Activated T-cell treated with anti-CD3 and anti-CD28 coated beads for 1 hour (primary cell): Measurements from ENCODE around the gene CHP1.
"Not testable (repeated sequence)": the region's sequence is repeated elsewhere in the genome, so short reads cannot be mapped to it uniquely, and the experiment has no call there.

Source experiments
- DNase-seq: peaks from one replicate; pipeline ENCODE4 v3.0.0-alpha.2; 2020; ENCODE audit warnings: low read depth

Gene CHP1

GRCh38 chr15:41256577-41257038 lies 25.5 kb downstream of the CHP1 start:
- DNase-seq = no peak

GRCh38 chr15:41258750-41259471 lies 27.8 kb downstream of the CHP1 start:
- no peak for DNase-seq

GRCh38 chr15:41259546-41260189 lies 28.6 kb downstream of the CHP1 start:
- DNase-seq = no peak

GRCh38 chr15:41260924-41261323 lies 29.9 kb downstream of the CHP1 start:
- DNase-seq = not testable (repeated sequence)

- no peak for DNase-seq
Measured at GRCh38 chr15:41262571-41262970, 31.5 kb downstream of the CHP1 start.

- DNase-seq = no peak
Measured at GRCh38 chr15:41263891-41264351, 32.9 kb downstream of the CHP1 start.

GRCh38 chr15:41269887-41270286 lies 38.8 kb downstream of the CHP1 start:
- no peak for DNase-seq

- no peak for DNase-seq
Measured at GRCh38 chr15:41276831-41277230, 45.8 kb downstream of the CHP1 start.

- no peak for DNase-seq
Measured at GRCh38 chr15:41278319-41278718, 47.3 kb downstream of the CHP1 start.

- DNase-seq = no peak
Measured at GRCh38 chr15:41279535-41280283, 48.6 kb downstream of the CHP1 start.

- no peak for DNase-seq
Measured at GRCh38 chr15:41281236-41281635, 50.2 kb downstream of the CHP1 start.

- not testable (repeated sequence) for DNase-seq
Measured at GRCh38 chr15:41282436-41282835, 51.4 kb downstream of the CHP1 start.

- not testable (repeated sequence) for DNase-seq
Measured at GRCh38 chr15:41282980-41283652, 52.0 kb downstream of the CHP1 start.

- peak; percentile 97 for DNase-seq
Measured at GRCh38 chr15:41283653-41284426, 52.8 kb downstream of the CHP1 start.

GRCh38 chr15:41284427-41285177 lies 53.5 kb downstream of the CHP1 start:
- no peak for DNase-seq

- DNase-seq = no peak
Measured at GRCh38 chr15:41285285-41285684, 54.2 kb downstream of the CHP1 start.

- DNase-seq = no peak
Measured at GRCh38 chr15:41286665-41287333, 55.7 kb downstream of the CHP1 start.

GRCh38 chr15:41288464-41288863 lies 57.4 kb downstream of the CHP1 start:
- DNase-seq = no peak

- no peak for DNase-seq
Measured at GRCh38 chr15:41289953-41290352, 58.9 kb downstream of the CHP1 start.

- DNase-seq = no peak
Measured at GRCh38 chr15:41291065-41291631, 60.1 kb downstream of the CHP1 start.
